Measurements from ENCODE around the gene GAB1. TPM values are rescaled to one million over a fixed set of nuclear protein-coding genes. Genes with fewer than 3 reads are reported as not detected.
A peak's percentile ranks its signal among the peaks of the same experiment; 100 is the strongest.

The GAB1 gene
- total RNA-seq, 1 experiment from 2014 or later: 8.8 TPM

DNA sequence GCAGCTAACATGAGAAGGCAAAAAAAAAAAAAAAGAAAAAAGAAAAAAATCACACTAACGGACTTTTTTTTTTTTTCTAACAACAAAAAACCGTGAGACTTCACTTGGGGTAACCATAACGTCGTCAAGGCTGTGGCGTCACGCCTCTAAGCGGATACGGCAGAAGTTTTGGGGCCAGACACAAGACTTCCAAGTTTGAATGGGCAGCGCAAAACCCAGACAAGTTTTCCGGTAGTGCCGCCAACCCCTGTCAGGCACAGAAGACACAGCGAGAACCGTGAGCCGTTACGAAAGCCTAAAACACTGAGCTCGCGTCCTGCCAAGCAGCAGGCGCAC, 176.3 kb downstream of the GAB1 start:
- Mint-ChIP-seq H3K27ac (ENCODE audit: unreplicated experiment) (peak overlapping the region; percentile 94), H3K27me3 (ENCODE audit: unreplicated experiment) (no peaks in the 10 kb centered on the region), H3K4me3 (ENCODE audit: low read depth, unreplicated experiment) (peak overlapping the region; percentile 95), H3K4me1 (ENCODE audit: low read depth, unreplicated experiment) (no peaks in the 10 kb centered on the region), H3K9me3 (ENCODE audit: low read depth, unreplicated experiment) (no peaks in the 10 kb centered on the region), H3K36me3 (ENCODE audit: insufficient read depth, unreplicated experiment) (peaks cover 27% of the 10 kb centered on the region)
- no TSS peak for BruUV-seq (replicated peaks)
- DNase-seq: no peak
- intact Hi-C loops (cut with micrococcal nuclease; ENCODE audit: unreplicated experiment): no loop called here
- no peak for TF ChIP-seq CTCF (IDR thresholded peaks at IDR 0.05; ENCODE audit: unreplicated experiment)
- CTCF ChIA-PET: interaction anchor here (0.6 to 0.8 kb wide), 3 partner anchors 8 to 528 kb away, joined by 3 to 4 read pairs (median 3); no protein-coding TSS in a partner anchor

DNA sequence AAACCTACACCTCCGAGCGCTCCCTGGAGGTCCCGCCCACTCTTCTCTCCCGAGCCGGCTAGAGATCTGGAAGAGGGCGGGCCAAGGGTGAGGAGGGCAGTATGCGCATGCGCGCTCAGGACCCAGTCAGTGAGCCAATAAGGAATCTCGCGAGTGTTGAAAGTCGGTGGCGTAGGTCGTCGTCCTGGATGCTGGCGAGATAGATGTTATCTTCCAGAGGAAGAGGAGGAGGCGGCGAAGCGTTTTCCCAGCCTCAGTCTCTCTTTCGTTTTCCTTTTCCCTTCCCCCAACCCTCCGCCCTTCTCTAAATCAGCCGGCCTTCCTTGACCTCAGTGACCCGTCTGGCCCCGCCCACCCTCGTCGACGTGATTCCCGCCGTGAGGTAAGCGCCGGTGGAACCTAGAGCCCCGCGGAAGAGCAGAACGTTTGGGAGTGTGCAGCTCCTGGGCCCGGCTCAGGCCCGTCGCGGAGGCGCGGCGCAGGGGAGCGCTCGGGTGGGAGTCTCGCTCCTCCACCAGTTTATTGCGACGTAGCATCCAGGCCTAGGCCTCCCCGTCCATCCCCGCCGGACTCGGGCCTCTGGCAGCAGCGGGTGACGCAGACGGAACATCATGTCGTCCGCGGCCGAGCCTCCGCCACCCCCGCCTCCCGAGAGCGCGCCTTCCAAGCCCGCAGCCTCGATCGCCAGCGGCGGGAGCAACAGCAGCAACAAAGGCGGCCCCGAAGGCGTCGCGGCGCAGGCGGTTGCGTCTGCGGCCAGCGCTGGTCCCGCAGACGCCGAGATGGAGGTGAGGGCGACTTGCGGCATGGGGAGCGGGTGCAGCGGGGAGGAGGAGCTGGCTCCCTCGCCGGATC, 176.9 kb downstream of the GAB1 start, which contains the start of gene SMARCA5:
SMARCA5 (plus strand) TSS at position 389 of the 855 bp plus-strand sequence; CDS start at position 612, 223 bp downstream.
- BruUV-seq (replicated peaks): no TSS peak
- peak within 1 kb of the TSS; percentile 95 for H3K4me3 Mint-ChIP-seq (ENCODE audit: low read depth, unreplicated experiment)
- no peaks in the 10 kb centered on the region for H3K4me1 Mint-ChIP-seq (ENCODE audit: low read depth, unreplicated experiment)
- no peaks in the 10 kb centered on the region for H3K9me3 Mint-ChIP-seq (ENCODE audit: low read depth, unreplicated experiment)
- TF ChIP-seq CTCF (IDR thresholded peaks at IDR 0.05; ENCODE audit: unreplicated experiment): no peak
- DNase-seq: peak; percentile 92
- peaks cover 27% of the 10 kb centered on the region for H3K36me3 Mint-ChIP-seq (ENCODE audit: insufficient read depth, unreplicated experiment)
- intact Hi-C loops (cut with micrococcal nuclease; ENCODE audit: unreplicated experiment): no loop called here
- peak within 1 kb of the TSS; percentile 94 for H3K27ac Mint-ChIP-seq (ENCODE audit: unreplicated experiment)
- no peaks in the 10 kb centered on the region for H3K27me3 Mint-ChIP-seq (ENCODE audit: unreplicated experiment)
- CTCF ChIA-PET: interaction anchor here (0.6 to 0.8 kb wide), 2 partner anchors 27 to 528 kb away, joined by 3 to 4 read pairs; no protein-coding TSS in a partner anchor

DNA sequence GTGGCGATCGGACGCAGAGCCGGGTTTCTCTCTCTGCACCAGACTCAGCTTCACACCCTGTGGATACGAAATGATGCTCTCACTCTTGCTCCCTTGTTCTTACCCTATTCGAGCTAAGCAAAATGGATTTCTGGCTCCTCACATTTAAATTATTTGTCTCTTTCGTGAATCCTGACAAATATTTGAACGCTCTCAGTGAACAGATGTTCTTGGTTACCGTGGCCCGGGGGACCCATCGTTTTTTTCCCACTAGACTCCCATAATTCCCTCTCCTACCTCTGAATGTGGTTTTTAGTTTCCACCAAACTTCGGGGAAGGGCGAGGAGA, 177.5 kb downstream of the GAB1 start:
- Mint-ChIP-seq H3K4me3 (ENCODE audit: low read depth, unreplicated experiment) (peak overlapping the region; percentile 95), H3K36me3 (ENCODE audit: insufficient read depth, unreplicated experiment) (peaks cover 27% of the 10 kb centered on the region), H3K4me1 (ENCODE audit: low read depth, unreplicated experiment) (peaks cover 3% of the 10 kb centered on the region), H3K27ac (ENCODE audit: unreplicated experiment) (peak overlapping the region; percentile 94), H3K27me3 (ENCODE audit: unreplicated experiment) (no peaks in the 10 kb centered on the region), H3K9me3 (ENCODE audit: low read depth, unreplicated experiment) (no peaks in the 10 kb centered on the region)
- CTCF ChIA-PET: interaction anchor here (0.6 kb wide), 1 partner anchor 28 kb away, joined by 4 read pairs; no protein-coding TSS in a partner anchor
- BruUV-seq (replicated peaks): no TSS peak
- no peak for DNase-seq
- intact Hi-C loops (cut with micrococcal nuclease; ENCODE audit: unreplicated experiment): no loop called here
- TF ChIP-seq CTCF (IDR thresholded peaks at IDR 0.05; ENCODE audit: unreplicated experiment): no peak

- CTCF ChIA-PET: interaction anchor here (0.6 kb wide), 1 partner anchor 28 kb away, joined by 4 read pairs; no protein-coding TSS in a partner anchor
- peak overlapping the region; percentile 94 for H3K27ac Mint-ChIP-seq (ENCODE audit: unreplicated experiment)
- peak overlapping the region; percentile 95 for H3K4me3 Mint-ChIP-seq (ENCODE audit: low read depth, unreplicated experiment)
- H3K9me3 Mint-ChIP-seq (ENCODE audit: low read depth, unreplicated experiment): no peaks in the 10 kb centered on the region
- intact Hi-C loops (cut with micrococcal nuclease; ENCODE audit: unreplicated experiment): no loop called here
- H3K4me1 Mint-ChIP-seq (ENCODE audit: low read depth, unreplicated experiment): peaks cover 7% of the 10 kb centered on the region
- no peak for TF ChIP-seq CTCF (IDR thresholded peaks at IDR 0.05; ENCODE audit: unreplicated experiment)
- peaks cover 27% of the 10 kb centered on the region for H3K36me3 Mint-ChIP-seq (ENCODE audit: insufficient read depth, unreplicated experiment)
- peak; percentile 6 for DNase-seq
- H3K27me3 Mint-ChIP-seq (ENCODE audit: unreplicated experiment): no peaks in the 10 kb centered on the region
- TSS peak; percentile 21 for BruUV-seq (replicated peaks)
Measured at GRCh38 chr4:143514497-143514896, 177.8 kb downstream of the GAB1 start.
